ENCODE measurements around the gene TNNI2.
"Not testable (repeated sequence)": the region's sequence is repeated elsewhere in the genome, so short reads cannot be mapped to it uniquely, and the experiment has no call there.

The TNNI2 gene

GRCh38 chr11:1838426-1839144 lies at the start of gene TNNI2:
Gene TNNI2, plus strand, starts transcription at chr11:1838981. Its CDS starts 716 bp downstream, at chr11:1839697.
- no peak for DNase-seq (ENCODE audit: low read depth)

GRCh38 chr11:1791912-1792311 lies 46.9 kb upstream of the TNNI2 start:
- DNase-seq (ENCODE audit: low read depth): no peak

- DNase-seq (ENCODE audit: low read depth): no peak
These were observed 46.3 kb upstream of the TNNI2 start for GRCh38 chr11:1792461-1792860.

GRCh38 chr11:1793081-1793480 lies 45.7 kb upstream of the TNNI2 start:
- DNase-seq (ENCODE audit: low read depth): no peak

- DNase-seq (ENCODE audit: low read depth): no peak
These were observed 42.3 kb upstream of the TNNI2 start for GRCh38 chr11:1796413-1797011.

GRCh38 chr11:1797391-1798125 lies 41.2 kb upstream of the TNNI2 start:
- no peak for DNase-seq (ENCODE audit: low read depth)

- DNase-seq (ENCODE audit: low read depth): no peak
These were observed 35.5 kb upstream of the TNNI2 start for GRCh38 chr11:1803246-1803645.

GRCh38 chr11:1803835-1804519 lies 34.8 kb upstream of the TNNI2 start:
- not testable (repeated sequence) for DNase-seq (ENCODE audit: low read depth)

GRCh38 chr11:1805525-1805924 lies 33.3 kb upstream of the TNNI2 start:
- no peak for DNase-seq (ENCODE audit: low read depth)

- DNase-seq (ENCODE audit: low read depth): no peak
These were observed 31.4 kb upstream of the TNNI2 start for GRCh38 chr11:1807264-1807995.

GRCh38 chr11:1810761-1811160 lies 28.0 kb upstream of the TNNI2 start:
- no peak for DNase-seq (ENCODE audit: low read depth)

GRCh38 chr11:1812274-1812673 lies 26.5 kb upstream of the TNNI2 start:
- no peak for DNase-seq (ENCODE audit: low read depth)

GRCh38 chr11:1812801-1813200 lies 26.0 kb upstream of the TNNI2 start:
- DNase-seq (ENCODE audit: low read depth): no peak

- DNase-seq (ENCODE audit: low read depth): not testable (repeated sequence)
These were observed 25.4 kb upstream of the TNNI2 start for GRCh38 chr11:1813356-1813755.

GRCh38 chr11:1814691-1815090 lies 24.1 kb upstream of the TNNI2 start:
- DNase-seq (ENCODE audit: low read depth): no peak

GRCh38 chr11:1815311-1815710 lies 23.5 kb upstream of the TNNI2 start:
- DNase-seq (ENCODE audit: low read depth): no peak

- DNase-seq (ENCODE audit: low read depth): no peak
These were observed 23.0 kb upstream of the TNNI2 start for GRCh38 chr11:1815751-1816150.

- no peak for DNase-seq (ENCODE audit: low read depth)
These were observed 21.8 kb upstream of the TNNI2 start for GRCh38 chr11:1817000-1817399.

- no peak for DNase-seq (ENCODE audit: low read depth)
These were observed 21.3 kb upstream of the TNNI2 start for GRCh38 chr11:1817511-1817910.

GRCh38 chr11:1819074-1819473 lies 19.7 kb upstream of the TNNI2 start:
- no peak for DNase-seq (ENCODE audit: low read depth)

GRCh38 chr11:1820463-1821325 lies 18.1 kb upstream of the TNNI2 start:
- DNase-seq (ENCODE audit: low read depth): no peak
